WTC11 (cell line): Measurements from ENCODE around the gene EDIL3. TPM values are rescaled to one million over a fixed set of nuclear protein-coding genes. Genes with fewer than 3 reads are reported as not detected.

Experiments used
- ATAC-seq: fragments of 200-7000 bp; cut with Tn5 transposase; 2 replicates; pipeline ENCODE4 v1.10.0; 2021; ENCODE audit warnings: mild to moderate bottlenecking, moderate library complexity
- CTCF ChIA-PET: fragments of 300-600 bp; sonication (Branson Sonifier 250); formaldehyde crosslinking; loops from one replicate; lab custom pipeline; 2021; ENCODE audit warnings: antibody characterized with exemption; lab: Charles Lee
- POLR2A ChIA-PET: fragments of 350-600 bp; sonication (Branson Sonifier 250); formaldehyde crosslinking; loops from one replicate; lab custom pipeline; 2021; ENCODE audit warnings: antibody characterized with exemption; lab: Charles Lee
- DNase-seq: peaks from one replicate; pipeline ENCODE4 v3.0.0; 2021; ENCODE audit warnings: low spot score
- H3K27ac Mint-ChIP-seq: 2 replicates; pipeline ENCODE4 v1.8.0; 2021; ENCODE audit warnings: mixed read lengths
- H3K27me3 Mint-ChIP-seq: 2 replicates; pipeline ENCODE4 v1.8.0; 2021; ENCODE audit warnings: low read depth, mild to moderate bottlenecking, moderate library complexity, mixed read lengths
- H3K36me3 Mint-ChIP-seq: 2 replicates; pipeline ENCODE4 v1.8.0; 2021; ENCODE audit warnings: mixed read lengths
- H3K4me1 Mint-ChIP-seq: 2 replicates; pipeline ENCODE4 v1.8.0; 2022; ENCODE audit warnings: mixed read lengths
- H3K4me3 Mint-ChIP-seq: 2 replicates; pipeline ENCODE4 v1.8.0; 2021; ENCODE audit warnings: mild to moderate bottlenecking, moderate library complexity, mixed read lengths
- H3K9me3 Mint-ChIP-seq: 2 replicates; pipeline ENCODE4 v1.8.0; 2021; ENCODE audit warnings: mixed read lengths
- CREB1 ChIP-seq: sonication (generic); formaldehyde crosslinking; IDR thresholded peaks from 2 replicates; pipeline ENCODE4 v1.8.0; 2023; ENCODE audit warnings: mild to moderate bottlenecking, missing genetic modification reagents
- EMX1 ChIP-seq: fragments of 250-450 bp; sonication (Bioruptor Pico); IDR thresholded peaks from 2 replicates; pipeline ENCODE4 v1.8.0; 2021; ENCODE audit warnings: mild to moderate bottlenecking
- ESRRA ChIP-seq: sonication (generic); formaldehyde crosslinking; IDR thresholded peaks from 2 replicates; pipeline ENCODE4 v1.8.1; 2022; ENCODE audit warnings: mild to moderate bottlenecking, missing genetic modification reagents, borderline replicate concordance
- ETV6 ChIP-seq: sonication (generic); formaldehyde crosslinking; IDR thresholded peaks from 2 replicates; pipeline ENCODE4 v1.8.1; 2022; ENCODE audit warnings: mild to moderate bottlenecking, missing genetic modification reagents
- GABPB1 ChIP-seq: sonication (generic); formaldehyde crosslinking; IDR thresholded peaks from 2 replicates; pipeline ENCODE4 v1.8.1; 2023; ENCODE audit warnings: mild to moderate bottlenecking, missing genetic modification reagents
- JUN ChIP-seq: sonication (generic); formaldehyde crosslinking; IDR thresholded peaks from 2 replicates; pipeline ENCODE4 v1.8.0; 2023; ENCODE audit warnings: mild to moderate bottlenecking, missing genetic modification reagents
- KAT7 ChIP-seq: sonication (generic); formaldehyde crosslinking; IDR thresholded peaks from 2 replicates; pipeline ENCODE4 v1.8.1; 2023; ENCODE audit warnings: missing genetic modification reagents, mild to moderate bottlenecking, borderline replicate concordance
- NFATC4 ChIP-seq: fragments of 250-450 bp; sonication (Bioruptor Pico); IDR thresholded peaks from 2 replicates; pipeline ENCODE4 v1.9.0; 2021; ENCODE audit warnings: mild to moderate bottlenecking
- NFE2L1 ChIP-seq: sonication (generic); formaldehyde crosslinking; IDR thresholded peaks from 2 replicates; pipeline ENCODE4 v1.8.1; 2023; ENCODE audit warnings: missing genetic modification reagents
- NFYB ChIP-seq: sonication (generic); formaldehyde crosslinking; conservative IDR thresholded peaks from 2 replicates; pipeline ENCODE4 v1.8.0; 2022; ENCODE audit warnings: low read depth, missing genetic modification reagents
- OVOL2 ChIP-seq: fragments of 250-450 bp; sonication (Bioruptor Pico); IDR thresholded peaks from 2 replicates; pipeline ENCODE4 v1.9.0; 2021; ENCODE audit warnings: mild to moderate bottlenecking, borderline replicate concordance
- RORB ChIP-seq: fragments of 250-450 bp; sonication (Bioruptor Pico); IDR thresholded peaks from 2 replicates; pipeline ENCODE4 v1.9.0; 2021; ENCODE audit warnings: mild to moderate bottlenecking
- SOX15 ChIP-seq: fragments of 250-450 bp; sonication (Bioruptor Pico); IDR thresholded peaks from 2 replicates; pipeline ENCODE4 v1.9.0; 2021; ENCODE audit warnings: mild to moderate bottlenecking
- TCF7 ChIP-seq: sonication (generic); formaldehyde crosslinking; IDR thresholded peaks from 2 replicates; pipeline ENCODE4 v1.8.0; 2022; ENCODE audit warnings: mild to moderate bottlenecking, low read depth, missing genetic modification reagents, moderate library complexity
- ZNF121 ChIP-seq: sonication (generic); formaldehyde crosslinking; IDR thresholded peaks from 2 replicates; pipeline ENCODE4 v1.8.0; 2023; ENCODE audit warnings: missing genetic modification reagents
- ZNF416 ChIP-seq: fragments of 250-450 bp; sonication (Bioruptor Pico); IDR thresholded peaks from 2 replicates; pipeline ENCODE4 v1.9.0; 2021; ENCODE audit warnings: mild to moderate bottlenecking, inconsistent platforms
- ZNF423 ChIP-seq: fragments of 250-450 bp; sonication (Bioruptor Pico); IDR thresholded peaks from 2 replicates; pipeline ENCODE4 v2.1.2; 2022; ENCODE audit warnings: mild to moderate bottlenecking, moderate library complexity
- total RNA-seq: library from RNA; stranded (reverse); gene quantifications from 3 replicates; pipeline ENCODE4 v1.2.3, GENCODE V29; 2021
- TF ChIP-seq, protein P1 (sequence below): sonication (generic); formaldehyde crosslinking; IDR thresholded peaks from 2 replicates; pipeline ENCODE4 v1.8.1; 2023; ENCODE audit warnings: mild to moderate bottlenecking, missing genetic modification reagents
- TF ChIP-seq, protein P2 (sequence below): sonication (generic); formaldehyde crosslinking; IDR thresholded peaks from 2 replicates; pipeline ENCODE4 v1.8.1; 2022; ENCODE audit warnings: low read depth, mild to moderate bottlenecking, moderate library complexity, missing genetic modification reagents, borderline replicate concordance
- TF ChIP-seq, protein P3 (sequence below): sonication (generic); formaldehyde crosslinking; IDR thresholded peaks from 2 replicates; pipeline ENCODE4 v1.8.1; 2023; ENCODE audit warnings: mild to moderate bottlenecking, missing genetic modification reagents, moderate library complexity
- TF ChIP-seq, protein P4 (sequence below): fragments of 250-450 bp; sonication (Bioruptor Pico); IDR thresholded peaks from 2 replicates; pipeline ENCODE4 v1.9.0; 2021; ENCODE audit warnings: mild to moderate bottlenecking, borderline replicate concordance
- TF ChIP-seq, protein P5 (sequence below): sonication (generic); formaldehyde crosslinking; IDR thresholded peaks from 2 replicates; pipeline ENCODE4 v1.8.0; 2023; ENCODE audit warnings: mild to moderate bottlenecking, missing genetic modification reagents
- TF ChIP-seq, protein P6 (sequence below): fragments of 250-450 bp; sonication (Bioruptor Pico); IDR thresholded peaks from 2 replicates; pipeline ENCODE4 v1.9.0; 2021; ENCODE audit warnings: mild to moderate bottlenecking
- TF ChIP-seq, protein P7 (sequence below): sonication (generic); formaldehyde crosslinking; IDR thresholded peaks from 2 replicates; pipeline ENCODE4 v1.8.0; 2022; ENCODE audit warnings: mild to moderate bottlenecking, missing genetic modification reagents

Gene EDIL3
- total RNA-seq, 1 experiment from 2014 or later: 48.3 TPM

DNA sequence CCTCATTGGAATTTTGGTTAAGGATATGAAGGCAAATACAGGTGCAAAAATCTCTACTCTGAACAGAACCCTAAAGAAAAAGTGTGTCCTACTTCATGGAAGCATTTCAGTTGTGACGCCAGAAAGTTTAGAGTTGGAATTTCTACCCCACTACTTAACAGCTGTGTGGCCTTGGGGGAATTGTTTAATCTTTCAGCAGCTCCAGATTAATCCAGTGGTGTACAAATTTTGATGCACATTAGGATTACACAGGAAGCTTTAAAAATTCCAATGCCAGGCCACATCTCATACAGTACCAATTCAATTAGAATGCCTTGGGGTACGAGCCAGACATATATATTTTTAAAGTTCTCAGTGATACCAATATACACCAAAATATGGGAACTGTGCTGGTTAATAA lies 266.1 kb downstream of the EDIL3 start:
- no peak for TF ChIP-seq ESRRA (CRISPR knock-in tag)
- no peak for TF ChIP-seq EMX1 (CRISPR knock-in tag)
- TF ChIP-seq ZNF423 (CRISPR knock-in tag): no peak
- no peak for TF ChIP-seq KAT7 (CRISPR knock-in tag)
- TF ChIP-seq GABPB1: no peak
- TF ChIP-seq, protein P1, sequence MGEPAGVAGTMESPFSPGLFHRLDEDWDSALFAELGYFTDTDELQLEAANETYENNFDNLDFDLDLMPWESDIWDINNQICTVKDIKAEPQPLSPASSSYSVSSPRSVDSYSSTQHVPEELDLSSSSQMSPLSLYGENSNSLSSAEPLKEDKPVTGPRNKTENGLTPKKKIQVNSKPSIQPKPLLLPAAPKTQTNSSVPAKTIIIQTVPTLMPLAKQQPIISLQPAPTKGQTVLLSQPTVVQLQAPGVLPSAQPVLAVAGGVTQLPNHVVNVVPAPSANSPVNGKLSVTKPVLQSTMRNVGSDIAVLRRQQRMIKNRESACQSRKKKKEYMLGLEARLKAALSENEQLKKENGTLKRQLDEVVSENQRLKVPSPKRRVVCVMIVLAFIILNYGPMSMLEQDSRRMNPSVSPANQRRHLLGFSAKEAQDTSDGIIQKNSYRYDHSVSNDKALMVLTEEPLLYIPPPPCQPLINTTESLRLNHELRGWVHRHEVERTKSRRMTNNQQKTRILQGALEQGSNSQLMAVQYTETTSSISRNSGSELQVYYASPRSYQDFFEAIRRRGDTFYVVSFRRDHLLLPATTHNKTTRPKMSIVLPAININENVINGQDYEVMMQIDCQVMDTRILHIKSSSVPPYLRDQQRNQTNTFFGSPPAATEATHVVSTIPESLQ (CRISPR knock-in tag): no peak
- TF ChIP-seq OVOL2 (CRISPR knock-in tag): no peak
- no peak for TF ChIP-seq ZNF121
- TF ChIP-seq, protein P2, sequence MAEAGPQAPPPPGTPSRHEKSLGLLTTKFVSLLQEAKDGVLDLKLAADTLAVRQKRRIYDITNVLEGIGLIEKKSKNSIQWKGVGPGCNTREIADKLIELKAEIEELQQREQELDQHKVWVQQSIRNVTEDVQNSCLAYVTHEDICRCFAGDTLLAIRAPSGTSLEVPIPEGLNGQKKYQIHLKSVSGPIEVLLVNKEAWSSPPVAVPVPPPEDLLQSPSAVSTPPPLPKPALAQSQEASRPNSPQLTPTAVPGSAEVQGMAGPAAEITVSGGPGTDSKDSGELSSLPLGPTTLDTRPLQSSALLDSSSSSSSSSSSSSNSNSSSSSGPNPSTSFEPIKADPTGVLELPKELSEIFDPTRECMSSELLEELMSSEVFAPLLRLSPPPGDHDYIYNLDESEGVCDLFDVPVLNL: no peak
- TF ChIP-seq ETV6 (CRISPR knock-in tag): no peak
- TF ChIP-seq, protein P3, sequence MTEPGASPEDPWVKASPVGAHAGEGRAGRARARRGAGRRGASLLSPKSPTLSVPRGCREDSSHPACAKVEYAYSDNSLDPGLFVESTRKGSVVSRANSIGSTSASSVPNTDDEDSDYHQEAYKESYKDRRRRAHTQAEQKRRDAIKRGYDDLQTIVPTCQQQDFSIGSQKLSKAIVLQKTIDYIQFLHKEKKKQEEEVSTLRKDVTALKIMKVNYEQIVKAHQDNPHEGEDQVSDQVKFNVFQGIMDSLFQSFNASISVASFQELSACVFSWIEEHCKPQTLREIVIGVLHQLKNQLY (CRISPR knock-in tag): no peak
- TF ChIP-seq, protein P4, sequence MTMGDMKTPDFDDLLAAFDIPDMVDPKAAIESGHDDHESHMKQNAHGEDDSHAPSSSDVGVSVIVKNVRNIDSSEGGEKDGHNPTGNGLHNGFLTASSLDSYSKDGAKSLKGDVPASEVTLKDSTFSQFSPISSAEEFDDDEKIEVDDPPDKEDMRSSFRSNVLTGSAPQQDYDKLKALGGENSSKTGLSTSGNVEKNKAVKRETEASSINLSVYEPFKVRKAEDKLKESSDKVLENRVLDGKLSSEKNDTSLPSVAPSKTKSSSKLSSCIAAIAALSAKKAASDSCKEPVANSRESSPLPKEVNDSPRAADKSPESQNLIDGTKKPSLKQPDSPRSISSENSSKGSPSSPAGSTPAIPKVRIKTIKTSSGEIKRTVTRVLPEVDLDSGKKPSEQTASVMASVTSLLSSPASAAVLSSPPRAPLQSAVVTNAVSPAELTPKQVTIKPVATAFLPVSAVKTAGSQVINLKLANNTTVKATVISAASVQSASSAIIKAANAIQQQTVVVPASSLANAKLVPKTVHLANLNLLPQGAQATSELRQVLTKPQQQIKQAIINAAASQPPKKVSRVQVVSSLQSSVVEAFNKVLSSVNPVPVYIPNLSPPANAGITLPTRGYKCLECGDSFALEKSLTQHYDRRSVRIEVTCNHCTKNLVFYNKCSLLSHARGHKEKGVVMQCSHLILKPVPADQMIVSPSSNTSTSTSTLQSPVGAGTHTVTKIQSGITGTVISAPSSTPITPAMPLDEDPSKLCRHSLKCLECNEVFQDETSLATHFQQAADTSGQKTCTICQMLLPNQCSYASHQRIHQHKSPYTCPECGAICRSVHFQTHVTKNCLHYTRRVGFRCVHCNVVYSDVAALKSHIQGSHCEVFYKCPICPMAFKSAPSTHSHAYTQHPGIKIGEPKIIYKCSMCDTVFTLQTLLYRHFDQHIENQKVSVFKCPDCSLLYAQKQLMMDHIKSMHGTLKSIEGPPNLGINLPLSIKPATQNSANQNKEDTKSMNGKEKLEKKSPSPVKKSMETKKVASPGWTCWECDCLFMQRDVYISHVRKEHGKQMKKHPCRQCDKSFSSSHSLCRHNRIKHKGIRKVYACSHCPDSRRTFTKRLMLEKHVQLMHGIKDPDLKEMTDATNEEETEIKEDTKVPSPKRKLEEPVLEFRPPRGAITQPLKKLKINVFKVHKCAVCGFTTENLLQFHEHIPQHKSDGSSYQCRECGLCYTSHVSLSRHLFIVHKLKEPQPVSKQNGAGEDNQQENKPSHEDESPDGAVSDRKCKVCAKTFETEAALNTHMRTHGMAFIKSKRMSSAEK (CRISPR knock-in tag): no peak
- TF ChIP-seq NFE2L1 (CRISPR knock-in tag): no peak
- Mint-ChIP-seq H3K27ac (no peak overlapping the region), H3K9me3 (no peaks in the 10 kb centered on the region), H3K36me3 (no peaks in the 10 kb centered on the region), H3K4me3 (no peak overlapping the region), H3K27me3 (no peaks in the 10 kb centered on the region), H3K4me1 (peaks cover 15% of the 10 kb centered on the region)
- DNase-seq (no peak), ATAC-seq (no peak)
- ChIA-PET CTCF (no interaction called here), POLR2A (no interaction called here)

DNA sequence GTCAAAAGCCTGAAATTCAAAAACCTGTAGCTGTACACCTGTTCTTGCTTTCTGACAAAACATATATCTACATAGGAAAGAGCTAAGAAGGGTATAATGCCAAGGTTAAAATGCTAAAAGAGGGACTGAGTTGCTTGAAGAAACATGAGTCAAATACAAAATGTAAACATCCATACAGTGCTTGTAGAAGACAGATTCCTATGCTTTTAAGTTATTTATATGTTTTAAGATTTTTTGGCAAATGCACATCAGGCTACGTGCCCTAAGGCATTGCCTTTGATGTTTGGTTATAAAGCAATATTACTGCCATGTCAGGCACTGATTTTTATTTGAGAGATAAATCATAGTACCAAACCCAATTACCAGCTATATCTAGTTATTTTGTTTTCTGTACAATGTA lies 269.0 kb downstream of the EDIL3 start:
- no peak for DNase-seq
- Mint-ChIP-seq H3K27me3 (no peaks in the 10 kb centered on the region), H3K4me3 (no peak overlapping the region), H3K36me3 (no peaks in the 10 kb centered on the region), H3K9me3 (no peaks in the 10 kb centered on the region), H3K4me1 (peaks cover 33% of the 10 kb centered on the region), H3K27ac (no peak overlapping the region)
- ChIA-PET POLR2A (no interaction called here), CTCF (interaction anchor here (0.6 kb wide), 1 partner anchor 641 kb away, joined by 4 read pairs; no protein-coding TSS in a partner anchor)
- TF ChIP-seq NFYB (CRISPR knock-in tag): no peak
- TF ChIP-seq, protein P5, sequence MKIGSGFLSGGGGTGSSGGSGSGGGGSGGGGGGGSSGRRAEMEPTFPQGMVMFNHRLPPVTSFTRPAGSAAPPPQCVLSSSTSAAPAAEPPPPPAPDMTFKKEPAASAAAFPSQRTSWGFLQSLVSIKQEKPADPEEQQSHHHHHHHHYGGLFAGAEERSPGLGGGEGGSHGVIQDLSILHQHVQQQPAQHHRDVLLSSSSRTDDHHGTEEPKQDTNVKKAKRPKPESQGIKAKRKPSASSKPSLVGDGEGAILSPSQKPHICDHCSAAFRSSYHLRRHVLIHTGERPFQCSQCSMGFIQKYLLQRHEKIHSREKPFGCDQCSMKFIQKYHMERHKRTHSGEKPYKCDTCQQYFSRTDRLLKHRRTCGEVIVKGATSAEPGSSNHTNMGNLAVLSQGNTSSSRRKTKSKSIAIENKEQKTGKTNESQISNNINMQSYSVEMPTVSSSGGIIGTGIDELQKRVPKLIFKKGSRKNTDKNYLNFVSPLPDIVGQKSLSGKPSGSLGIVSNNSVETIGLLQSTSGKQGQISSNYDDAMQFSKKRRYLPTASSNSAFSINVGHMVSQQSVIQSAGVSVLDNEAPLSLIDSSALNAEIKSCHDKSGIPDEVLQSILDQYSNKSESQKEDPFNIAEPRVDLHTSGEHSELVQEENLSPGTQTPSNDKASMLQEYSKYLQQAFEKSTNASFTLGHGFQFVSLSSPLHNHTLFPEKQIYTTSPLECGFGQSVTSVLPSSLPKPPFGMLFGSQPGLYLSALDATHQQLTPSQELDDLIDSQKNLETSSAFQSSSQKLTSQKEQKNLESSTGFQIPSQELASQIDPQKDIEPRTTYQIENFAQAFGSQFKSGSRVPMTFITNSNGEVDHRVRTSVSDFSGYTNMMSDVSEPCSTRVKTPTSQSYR (CRISPR knock-in tag): no peak
- TF ChIP-seq, protein P6, sequence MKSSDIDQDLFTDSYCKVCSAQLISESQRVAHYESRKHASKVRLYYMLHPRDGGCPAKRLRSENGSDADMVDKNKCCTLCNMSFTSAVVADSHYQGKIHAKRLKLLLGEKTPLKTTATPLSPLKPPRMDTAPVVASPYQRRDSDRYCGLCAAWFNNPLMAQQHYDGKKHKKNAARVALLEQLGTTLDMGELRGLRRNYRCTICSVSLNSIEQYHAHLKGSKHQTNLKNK (CRISPR knock-in tag): no peak
- no peak for TF ChIP-seq RORB (CRISPR knock-in tag)
- TF ChIP-seq TCF7 (CRISPR knock-in tag): no peak
- no peak for TF ChIP-seq ZNF416 (CRISPR knock-in tag)
- no peak for TF ChIP-seq CREB1 (CRISPR knock-in tag)
- TF ChIP-seq, protein P7, sequence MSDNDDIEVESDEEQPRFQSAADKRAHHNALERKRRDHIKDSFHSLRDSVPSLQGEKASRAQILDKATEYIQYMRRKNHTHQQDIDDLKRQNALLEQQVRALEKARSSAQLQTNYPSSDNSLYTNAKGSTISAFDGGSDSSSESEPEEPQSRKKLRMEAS: no peak
- TF ChIP-seq NFATC4 (CRISPR knock-in tag): no peak
- TF ChIP-seq SOX15 (CRISPR knock-in tag): no peak
- TF ChIP-seq KAT7 (CRISPR knock-in tag): no peak
- no peak for TF ChIP-seq JUN (CRISPR knock-in tag)
- no peak for ATAC-seq
